Cardiac fibroblast (primary cell): ENCODE measurements around the gene BTNL2.

Experiments
- DNase-seq, 2 donors: peaks; one replicate each; pipeline versions ENCODE4 v3.0.0 to v3.0.0-alpha.2; 2010; ENCODE audit warnings: low read depth in 2 of 2
- H3K4me3 ChIP-seq, 2 donors: replicated peaks in 1 of 2; 1 replicate in 1 of 2; 2 replicates in 1 of 2; pipeline ENCODE4 v1.5.1; 2011; ENCODE audit warnings: low read depth in 2 of 2, low read length in 2 of 2, mild to moderate bottlenecking in 2 of 2, moderate library complexity in 1 of 2
- TF ChIP-seq, protein P1 (sequence below): IDR thresholded peaks from one replicate; pipeline ENCODE4 v1.5.1; 2011; ENCODE audit warnings: low read depth, mild to moderate bottlenecking, low read length, inconsistent platforms

Gene BTNL2, protein sequence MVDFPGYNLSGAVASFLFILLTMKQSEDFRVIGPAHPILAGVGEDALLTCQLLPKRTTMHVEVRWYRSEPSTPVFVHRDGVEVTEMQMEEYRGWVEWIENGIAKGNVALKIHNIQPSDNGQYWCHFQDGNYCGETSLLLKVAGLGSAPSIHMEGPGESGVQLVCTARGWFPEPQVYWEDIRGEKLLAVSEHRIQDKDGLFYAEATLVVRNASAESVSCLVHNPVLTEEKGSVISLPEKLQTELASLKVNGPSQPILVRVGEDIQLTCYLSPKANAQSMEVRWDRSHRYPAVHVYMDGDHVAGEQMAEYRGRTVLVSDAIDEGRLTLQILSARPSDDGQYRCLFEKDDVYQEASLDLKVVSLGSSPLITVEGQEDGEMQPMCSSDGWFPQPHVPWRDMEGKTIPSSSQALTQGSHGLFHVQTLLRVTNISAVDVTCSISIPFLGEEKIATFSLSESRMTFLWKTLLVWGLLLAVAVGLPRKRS

DNA sequence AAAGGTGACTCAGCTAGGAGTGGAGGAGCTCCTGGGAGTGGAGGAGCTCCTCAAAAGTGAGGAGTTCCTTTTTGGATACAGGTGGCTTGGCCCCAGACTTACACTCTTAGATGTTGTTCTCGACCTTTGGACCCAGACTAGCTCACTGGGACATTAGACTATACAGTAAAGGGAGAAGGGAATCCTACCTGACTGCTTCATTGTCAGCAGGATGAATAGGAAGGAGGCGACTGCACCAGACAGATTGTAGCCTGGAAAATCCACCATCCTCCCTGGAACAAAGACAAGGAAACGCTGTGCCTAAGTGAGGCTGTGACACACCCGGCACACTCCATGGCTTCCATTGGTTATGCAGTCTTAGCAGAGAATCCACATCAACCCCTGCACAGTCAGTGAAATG is at the start of gene BTNL2:
Gene BTNL2, minus strand, starts transcription at position 325 of the 400 bp plus-strand sequence. Its CDS starts 58 bp downstream, at position 267.
- H3K4me3 ChIP-seq = no peak within 1 kb of the TSS
- no peak for DNase-seq
- TF ChIP-seq, protein P1, sequence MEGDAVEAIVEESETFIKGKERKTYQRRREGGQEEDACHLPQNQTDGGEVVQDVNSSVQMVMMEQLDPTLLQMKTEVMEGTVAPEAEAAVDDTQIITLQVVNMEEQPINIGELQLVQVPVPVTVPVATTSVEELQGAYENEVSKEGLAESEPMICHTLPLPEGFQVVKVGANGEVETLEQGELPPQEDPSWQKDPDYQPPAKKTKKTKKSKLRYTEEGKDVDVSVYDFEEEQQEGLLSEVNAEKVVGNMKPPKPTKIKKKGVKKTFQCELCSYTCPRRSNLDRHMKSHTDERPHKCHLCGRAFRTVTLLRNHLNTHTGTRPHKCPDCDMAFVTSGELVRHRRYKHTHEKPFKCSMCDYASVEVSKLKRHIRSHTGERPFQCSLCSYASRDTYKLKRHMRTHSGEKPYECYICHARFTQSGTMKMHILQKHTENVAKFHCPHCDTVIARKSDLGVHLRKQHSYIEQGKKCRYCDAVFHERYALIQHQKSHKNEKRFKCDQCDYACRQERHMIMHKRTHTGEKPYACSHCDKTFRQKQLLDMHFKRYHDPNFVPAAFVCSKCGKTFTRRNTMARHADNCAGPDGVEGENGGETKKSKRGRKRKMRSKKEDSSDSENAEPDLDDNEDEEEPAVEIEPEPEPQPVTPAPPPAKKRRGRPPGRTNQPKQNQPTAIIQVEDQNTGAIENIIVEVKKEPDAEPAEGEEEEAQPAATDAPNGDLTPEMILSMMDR = no peak

DNA sequence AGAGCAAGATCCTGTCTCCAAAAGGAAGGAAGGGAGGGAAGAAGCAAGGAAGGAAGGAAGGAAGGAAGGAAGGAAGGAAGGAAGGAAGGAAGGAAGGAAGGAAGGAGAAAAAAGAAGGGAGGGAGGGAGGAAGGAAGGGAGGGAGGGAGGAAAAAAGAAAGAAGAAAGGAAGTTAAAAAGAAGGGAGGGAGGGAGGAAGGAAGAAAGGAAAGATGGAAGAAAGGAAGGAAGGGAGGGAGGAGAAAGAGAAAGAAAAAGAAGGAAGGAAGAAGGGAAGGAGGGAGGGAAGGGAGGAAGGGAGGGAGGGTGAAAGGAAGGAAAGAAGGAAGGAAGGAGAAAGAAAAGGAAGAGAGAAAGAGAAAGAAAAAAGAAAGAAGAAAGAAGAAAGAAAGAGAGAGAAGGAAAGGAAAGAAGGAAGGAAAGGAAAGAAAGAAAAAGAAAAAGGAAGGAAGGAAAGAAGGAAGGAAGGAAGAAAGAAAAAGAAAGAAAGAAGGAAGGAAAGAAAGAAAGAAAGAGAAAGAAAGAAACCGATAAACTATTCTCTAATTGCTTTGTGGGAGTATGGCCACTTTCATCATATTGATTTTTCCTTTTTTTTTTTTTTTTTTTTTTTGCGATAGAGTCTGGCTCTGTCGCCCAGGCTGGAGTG is 42.2 kb upstream of the BTNL2 start:
- no peak for DNase-seq
- H3K4me3 ChIP-seq = no peak overlapping the region
- TF ChIP-seq, protein P1 = no peak

DNA sequence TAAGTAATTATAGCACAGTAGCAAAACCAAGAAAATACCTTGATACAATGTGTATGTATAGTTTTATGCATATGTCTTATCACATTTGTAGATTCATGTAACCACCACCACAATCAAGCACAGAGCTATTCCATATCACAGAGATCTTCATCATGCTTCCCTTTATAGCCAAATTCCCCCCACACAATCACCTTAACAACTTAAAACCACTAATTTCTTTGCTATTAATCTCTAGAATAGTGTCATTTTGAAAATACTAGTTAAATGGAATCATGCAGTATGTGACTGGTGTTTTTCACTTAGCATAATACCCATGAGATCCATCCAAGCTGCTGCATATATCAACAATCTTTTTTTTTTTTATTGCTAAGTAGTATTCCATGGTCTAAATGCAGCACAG is 41.0 kb upstream of the BTNL2 start:
- TF ChIP-seq, protein P1 = no peak
- no peak for DNase-seq
- no peak overlapping the region for H3K4me3 ChIP-seq

DNA sequence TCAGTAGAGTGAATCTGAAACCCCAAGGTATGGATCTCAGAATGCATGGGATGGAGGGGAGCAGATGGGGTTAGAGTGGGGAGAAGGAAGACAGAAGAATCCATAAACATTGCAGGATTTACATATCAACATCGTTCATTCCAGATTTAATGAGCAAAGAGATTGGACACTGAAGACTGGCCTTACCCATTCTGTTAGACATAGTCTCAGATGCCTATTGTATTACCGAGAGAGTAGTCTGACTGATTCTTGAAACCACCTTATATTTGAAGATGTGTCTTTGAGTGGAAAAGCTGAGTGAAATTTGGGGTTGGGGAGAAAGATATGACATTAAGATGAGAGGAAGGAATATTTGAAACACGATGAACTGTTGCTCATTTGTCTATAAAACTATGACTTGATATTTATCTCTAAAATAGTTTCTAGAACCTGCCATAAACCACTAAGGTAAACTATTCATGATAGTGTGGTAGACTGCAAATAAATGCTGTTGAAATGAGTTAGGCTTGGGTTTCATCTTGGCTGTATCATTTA is 38.4 kb upstream of the BTNL2 start:
- TF ChIP-seq, protein P1 = no peak
- no peak overlapping the region for H3K4me3 ChIP-seq
- DNase-seq = no peak

DNA sequence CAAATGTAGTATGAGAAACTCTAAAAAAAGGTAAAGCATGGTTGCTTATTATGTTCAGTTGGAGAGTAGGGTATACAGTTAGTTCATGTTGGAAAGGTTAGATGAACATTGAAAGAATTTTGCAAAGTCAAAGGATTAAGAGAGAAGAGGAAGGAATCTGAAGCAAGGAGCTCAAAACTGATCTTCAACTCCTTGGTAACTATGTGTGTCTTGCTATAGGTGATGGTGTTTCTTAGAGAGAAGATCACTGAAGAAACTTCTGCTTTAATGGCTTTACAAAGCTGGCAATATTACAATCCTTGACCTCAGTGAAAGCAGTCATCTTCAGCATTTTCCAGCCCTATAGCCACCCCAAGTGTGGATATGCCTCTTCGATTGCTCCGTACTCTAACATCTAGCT is 37.5 kb upstream of the BTNL2 start:
- TF ChIP-seq, protein P1 = no peak
- DNase-seq = no peak
- H3K4me3 ChIP-seq = no peak overlapping the region

DNA sequence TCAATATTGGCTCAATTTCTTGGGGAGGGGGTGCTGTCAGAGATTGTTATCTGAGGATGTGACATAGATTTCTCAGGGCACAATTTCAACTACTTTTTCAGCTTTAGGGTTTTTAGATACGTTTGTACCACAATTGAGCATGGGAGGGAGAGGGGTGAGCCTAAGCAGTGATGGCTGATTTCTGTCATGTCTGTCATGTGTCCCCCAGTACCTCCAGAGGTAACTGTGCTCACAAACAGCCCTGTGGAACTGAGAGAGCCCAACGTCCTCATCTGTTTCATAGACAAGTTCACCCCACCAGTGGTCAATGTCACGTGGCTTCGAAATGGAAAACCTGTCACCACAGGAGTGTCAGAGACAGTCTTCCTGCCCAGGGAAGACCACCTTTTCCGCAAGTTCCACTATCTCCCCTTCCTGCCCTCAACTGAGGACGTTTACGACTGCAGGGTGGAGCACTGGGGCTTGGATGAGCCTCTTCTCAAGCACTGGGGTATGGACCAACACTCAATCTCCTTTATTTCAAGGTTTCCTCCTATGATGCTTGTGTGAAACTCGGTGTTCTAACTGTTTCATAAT is 36.1 kb upstream of the BTNL2 start:
- TF ChIP-seq, protein P1 = no peak
- no peak overlapping the region for H3K4me3 ChIP-seq
- no peak for DNase-seq
